A549 treated with RU486 at 1 μM for 4 hours (cell line): ENCODE measurements around the gene ST6GAL2. TPM values are rescaled to one million over a fixed set of nuclear protein-coding genes. Genes with fewer than 3 reads are reported as not detected.

Experiments used
- total RNA-seq: library from RNA; stranded (reverse); fragments of 200-300 nt; extraction: Qiagen RNA extraction; gene quantifications from 5 replicates; pipeline ENCODE4 v1.2.3, GENCODE V29; 2022; ENCODE audit warnings: low read depth

The ST6GAL2 gene, protein sequence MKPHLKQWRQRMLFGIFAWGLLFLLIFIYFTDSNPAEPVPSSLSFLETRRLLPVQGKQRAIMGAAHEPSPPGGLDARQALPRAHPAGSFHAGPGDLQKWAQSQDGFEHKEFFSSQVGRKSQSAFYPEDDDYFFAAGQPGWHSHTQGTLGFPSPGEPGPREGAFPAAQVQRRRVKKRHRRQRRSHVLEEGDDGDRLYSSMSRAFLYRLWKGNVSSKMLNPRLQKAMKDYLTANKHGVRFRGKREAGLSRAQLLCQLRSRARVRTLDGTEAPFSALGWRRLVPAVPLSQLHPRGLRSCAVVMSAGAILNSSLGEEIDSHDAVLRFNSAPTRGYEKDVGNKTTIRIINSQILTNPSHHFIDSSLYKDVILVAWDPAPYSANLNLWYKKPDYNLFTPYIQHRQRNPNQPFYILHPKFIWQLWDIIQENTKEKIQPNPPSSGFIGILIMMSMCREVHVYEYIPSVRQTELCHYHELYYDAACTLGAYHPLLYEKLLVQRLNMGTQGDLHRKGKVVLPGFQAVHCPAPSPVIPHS
- total RNA-seq = 15.6 to 27.7 TPM (median 25.6 TPM) in 5 replicates

DNA sequence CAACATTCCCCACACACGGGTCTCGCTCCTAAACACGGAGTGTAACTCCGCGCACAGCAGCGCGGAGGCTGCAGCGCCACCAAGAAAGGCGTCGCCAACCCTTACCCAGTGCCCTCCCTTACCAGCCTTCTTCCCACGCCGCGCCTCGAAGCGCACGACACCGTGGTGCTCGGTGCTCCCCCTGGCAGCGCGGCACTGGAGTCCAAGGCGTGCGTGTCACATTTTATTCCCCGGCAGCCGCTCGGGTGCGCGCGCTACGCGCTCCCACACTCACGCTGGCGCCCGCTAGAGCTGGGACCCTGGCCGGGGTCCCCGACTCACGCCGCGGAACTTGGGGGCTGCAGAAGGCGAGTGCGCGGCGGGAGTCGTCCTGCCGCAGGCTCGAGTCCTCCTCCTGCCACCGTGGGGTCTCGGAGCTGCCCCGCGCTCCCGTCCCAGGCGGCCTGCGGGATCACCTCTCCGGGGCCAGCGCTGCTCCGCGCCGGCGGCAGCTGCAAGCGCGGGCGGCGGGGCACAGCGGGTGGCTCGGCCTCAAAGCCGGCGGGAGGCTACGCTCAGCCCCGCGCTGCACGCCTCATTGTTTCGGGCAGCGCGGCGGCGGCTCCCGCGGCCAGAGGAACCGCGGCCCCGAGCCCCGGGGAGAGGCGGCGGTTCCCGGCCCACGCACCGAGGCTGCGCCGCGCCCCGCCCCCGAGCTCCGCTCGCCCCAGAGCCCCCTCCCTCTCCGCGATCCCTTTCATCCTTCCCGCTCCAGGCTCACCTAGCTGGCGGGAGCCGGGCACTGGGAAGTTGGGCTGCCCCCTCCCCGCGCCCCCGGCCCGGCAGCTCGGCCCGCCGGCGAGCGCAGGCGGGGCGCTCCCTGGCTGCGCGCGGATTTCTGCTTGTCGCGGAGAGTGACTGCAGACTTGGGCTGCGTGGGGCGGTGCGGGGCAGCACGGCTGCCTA lies at the start of gene ST6GAL2:
TSS of gene ST6GAL2 (minus strand) at position 197 of the 945 bp plus-strand sequence. CDS start 42,190 bp downstream, outside the sequence.

